Activated CD4-positive, alpha-beta T cell treated with anti-CD3 and anti-CD28 coated beads for 1 hour (primary cell): ENCODE results near the gene ATF7IP2.
"Not testable (repeated sequence)": the region's sequence is repeated elsewhere in the genome, so short reads cannot be mapped to it uniquely, and the experiment has no call there.

Experiments
- DNase-seq: peaks from one replicate; pipeline ENCODE4 v3.0.0-alpha.2; 2020

ATF7IP2 gene

DNA sequence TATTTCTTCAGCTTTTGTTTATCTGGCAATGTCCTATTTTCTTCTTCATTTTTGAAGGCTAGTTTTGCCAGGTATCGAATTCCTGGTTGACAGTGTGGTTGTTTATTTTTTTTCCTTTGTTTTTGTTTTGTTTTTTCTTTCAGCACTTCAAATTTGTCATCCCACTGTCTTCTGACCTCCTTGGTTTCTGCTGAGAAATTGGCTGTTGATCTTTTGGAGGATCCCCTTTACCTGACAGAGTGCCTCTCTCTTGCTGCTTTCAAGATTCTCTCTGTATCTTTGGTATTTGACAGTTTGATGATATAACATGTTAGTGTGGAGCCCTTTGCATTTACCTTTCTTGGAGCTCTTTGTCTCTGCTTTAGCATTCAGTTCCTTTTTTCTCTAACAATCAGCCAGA is 9.6 kb upstream of the ATF7IP2 start:
- no peak for DNase-seq

DNA sequence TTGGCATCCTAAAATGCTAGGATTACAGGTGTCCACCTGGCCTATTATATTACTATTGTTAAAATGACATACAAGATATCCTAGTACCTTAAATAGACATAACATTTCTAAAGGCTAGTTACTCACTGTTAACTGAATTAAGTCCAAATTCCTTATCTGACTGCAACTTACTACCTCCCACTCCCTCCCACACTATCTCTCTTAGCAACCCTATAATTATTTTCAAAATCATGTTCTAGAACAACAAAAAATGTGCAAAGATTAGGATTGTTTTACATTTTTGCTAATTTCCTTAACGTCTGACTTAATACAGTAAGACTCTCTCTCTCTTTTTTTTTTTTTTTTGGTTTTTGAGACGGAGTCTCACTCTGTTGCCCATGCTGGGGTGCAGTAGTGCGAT is 2.2 kb upstream of the ATF7IP2 start:
- no peak for DNase-seq

DNA sequence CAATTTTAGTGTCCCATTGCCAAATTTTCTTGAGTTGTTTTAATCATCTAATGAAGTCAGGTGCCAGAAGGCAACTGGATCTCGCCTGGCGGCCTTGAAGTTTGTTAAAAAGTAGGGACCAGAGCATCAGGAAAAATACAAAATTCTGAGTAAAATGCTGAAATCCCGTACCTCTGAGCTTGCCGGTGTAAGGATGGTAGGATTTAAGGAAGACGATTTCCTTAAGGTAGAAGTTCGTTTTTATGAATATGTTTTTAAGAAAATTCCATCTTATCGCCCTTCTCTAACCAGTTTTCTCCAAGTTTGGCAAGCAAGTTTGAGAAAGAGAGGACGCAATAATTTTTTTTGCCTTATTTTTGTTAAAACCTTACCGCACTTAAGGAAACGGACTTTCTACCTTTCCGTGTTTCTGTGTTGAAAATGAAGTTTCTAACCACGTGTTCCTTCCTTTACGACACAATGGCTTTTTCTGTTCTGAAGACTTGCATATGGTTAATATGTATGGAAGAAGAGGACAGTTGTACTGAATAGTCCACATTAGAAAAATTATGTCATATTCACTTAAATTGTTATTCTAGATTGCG is 748 bp downstream of the ATF7IP2 start:
- DNase-seq = no peak

DNA sequence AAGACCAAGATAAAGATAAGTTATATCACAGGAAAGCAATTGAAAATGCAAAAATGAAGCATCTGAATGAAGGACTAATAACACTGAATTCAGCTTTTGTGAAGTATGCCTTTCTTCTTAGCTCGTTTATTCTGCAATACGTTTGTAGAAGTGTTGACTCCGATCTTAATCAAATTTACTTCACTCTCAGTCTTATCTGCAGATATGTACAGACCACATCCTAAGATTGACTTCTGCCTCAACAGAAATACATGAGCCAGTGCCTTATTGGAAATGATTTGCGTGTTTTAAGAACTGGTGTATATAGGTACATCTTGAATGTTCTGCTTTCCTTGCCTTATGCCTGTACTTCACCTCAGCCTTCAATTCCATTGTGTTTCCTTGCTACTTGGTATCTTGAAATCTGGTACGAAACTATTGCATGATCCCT is 1.3 kb downstream of the ATF7IP2 start:
- no peak for DNase-seq

DNA sequence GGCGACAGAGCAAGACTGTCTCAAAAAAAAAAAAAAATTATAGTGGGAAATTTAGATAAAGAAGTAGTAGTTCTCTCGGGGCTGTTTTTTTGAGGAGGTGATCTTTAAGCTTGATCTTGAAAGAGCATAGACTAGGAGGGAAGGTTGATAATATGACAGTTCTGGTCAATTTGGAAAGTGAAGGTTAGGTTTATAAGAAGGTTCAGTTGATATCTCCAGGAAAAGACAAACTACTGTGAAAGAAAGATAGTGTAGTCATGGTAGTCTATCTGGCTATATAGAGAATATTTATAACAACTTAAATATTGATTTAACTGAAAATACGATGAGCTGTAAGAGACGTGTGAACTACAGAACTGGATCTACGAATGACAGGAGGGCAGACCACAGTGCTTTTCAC is 3.1 kb downstream of the ATF7IP2 start:
- no peak for DNase-seq

- no peak for DNase-seq
These were observed 4.5 kb downstream of the ATF7IP2 start for GRCh38 chr16:10390330-10390729.

DNA sequence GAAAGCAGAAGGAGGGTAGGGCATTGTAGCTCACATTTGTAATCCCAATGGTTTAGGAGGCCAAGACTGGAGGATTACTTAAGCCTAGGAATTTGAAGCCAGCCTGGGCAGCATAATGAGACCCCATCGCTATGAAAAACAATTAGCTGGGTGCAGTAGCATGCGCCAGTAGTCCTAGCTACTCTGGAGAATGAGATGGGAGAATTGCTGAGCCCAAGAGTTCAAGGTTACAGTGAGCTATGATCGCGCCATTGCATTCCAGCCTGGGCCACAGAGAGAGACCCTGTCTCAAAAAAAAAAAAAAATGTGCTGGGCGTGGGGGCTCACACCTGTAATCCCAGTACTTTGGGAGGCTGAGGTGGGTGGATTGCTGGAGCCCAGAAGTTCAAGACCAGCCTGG is 5.0 kb downstream of the ATF7IP2 start:
- no peak for DNase-seq

GRCh38 chr16:10391339-10391738 is 5.5 kb downstream of the ATF7IP2 start:
- DNase-seq = no peak

DNA sequence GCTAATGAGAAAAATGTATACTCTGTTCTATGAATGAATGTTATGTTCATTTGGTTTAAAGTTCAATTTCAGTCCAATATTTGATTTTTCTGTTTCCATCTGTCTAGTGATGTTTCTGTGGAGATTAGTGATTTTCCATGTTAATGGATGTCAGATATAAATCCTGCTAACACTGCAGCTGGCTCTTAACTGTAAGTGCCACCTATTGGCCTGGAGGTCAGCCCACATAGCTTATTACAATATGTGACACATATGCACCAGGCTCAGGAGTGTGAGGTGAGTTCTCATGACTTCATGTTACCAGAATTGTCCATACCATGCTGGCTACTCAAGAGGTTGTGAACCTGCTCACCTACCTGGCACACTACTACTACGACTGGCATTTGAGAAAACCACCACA is 17.1 kb downstream of the ATF7IP2 start:
- DNase-seq = no peak

- DNase-seq = no peak
These were observed 19.6 kb downstream of the ATF7IP2 start for GRCh38 chr16:10405386-10405939.

- DNase-seq = no peak
These were observed 23.0 kb downstream of the ATF7IP2 start for GRCh38 chr16:10408824-10409381.

DNA sequence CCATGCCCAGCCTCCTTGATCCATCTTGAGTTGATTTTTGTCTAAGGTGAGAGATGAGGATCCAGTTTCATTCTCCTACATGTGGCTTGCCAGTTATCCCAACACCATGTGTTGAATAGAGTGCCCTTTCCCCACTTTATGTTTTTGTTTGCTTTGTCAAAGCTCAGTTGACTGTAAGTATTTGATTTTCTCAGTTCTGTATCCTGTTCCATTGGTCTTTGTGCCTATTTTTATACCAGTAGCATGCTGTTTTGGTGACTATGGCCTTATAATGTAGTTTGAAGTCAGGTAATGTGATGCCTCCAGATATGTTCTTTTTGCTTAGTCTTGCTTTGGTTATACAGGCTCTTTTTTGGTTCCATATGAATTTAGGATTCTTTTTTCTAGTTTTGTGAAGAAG is 23.9 kb downstream of the ATF7IP2 start:
- not testable (repeated sequence) for DNase-seq

GRCh38 chr16:10410469-10410868 is 24.6 kb downstream of the ATF7IP2 start:
- no peak for DNase-seq

- DNase-seq = no peak
These were observed 27.2 kb downstream of the ATF7IP2 start for GRCh38 chr16:10412935-10413601.

- DNase-seq = not testable (repeated sequence)
These were observed 32.3 kb downstream of the ATF7IP2 start for GRCh38 chr16:10418204-10418603.

GRCh38 chr16:10419701-10420100 is 33.8 kb downstream of the ATF7IP2 start:
- DNase-seq = no peak

DNA sequence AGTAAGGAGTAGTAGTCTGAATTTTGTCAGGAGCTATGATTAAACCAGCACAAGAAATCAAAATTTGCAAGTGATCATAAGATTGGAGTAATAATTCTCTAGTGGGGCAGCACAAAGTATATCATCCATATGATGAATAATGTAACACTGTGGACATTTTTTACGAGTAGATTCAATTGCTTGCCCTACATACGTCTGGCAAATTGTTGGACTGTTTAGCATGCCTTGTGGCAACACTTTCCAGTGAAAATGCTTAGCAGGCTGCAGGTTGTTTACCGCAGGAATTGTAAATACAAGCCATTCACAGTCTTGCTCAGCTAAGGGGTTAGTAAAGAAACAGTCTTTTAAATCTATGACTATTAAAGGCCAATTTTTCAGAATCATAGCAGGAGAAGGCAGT is 35.7 kb downstream of the ATF7IP2 start:
- DNase-seq = no peak

DNA sequence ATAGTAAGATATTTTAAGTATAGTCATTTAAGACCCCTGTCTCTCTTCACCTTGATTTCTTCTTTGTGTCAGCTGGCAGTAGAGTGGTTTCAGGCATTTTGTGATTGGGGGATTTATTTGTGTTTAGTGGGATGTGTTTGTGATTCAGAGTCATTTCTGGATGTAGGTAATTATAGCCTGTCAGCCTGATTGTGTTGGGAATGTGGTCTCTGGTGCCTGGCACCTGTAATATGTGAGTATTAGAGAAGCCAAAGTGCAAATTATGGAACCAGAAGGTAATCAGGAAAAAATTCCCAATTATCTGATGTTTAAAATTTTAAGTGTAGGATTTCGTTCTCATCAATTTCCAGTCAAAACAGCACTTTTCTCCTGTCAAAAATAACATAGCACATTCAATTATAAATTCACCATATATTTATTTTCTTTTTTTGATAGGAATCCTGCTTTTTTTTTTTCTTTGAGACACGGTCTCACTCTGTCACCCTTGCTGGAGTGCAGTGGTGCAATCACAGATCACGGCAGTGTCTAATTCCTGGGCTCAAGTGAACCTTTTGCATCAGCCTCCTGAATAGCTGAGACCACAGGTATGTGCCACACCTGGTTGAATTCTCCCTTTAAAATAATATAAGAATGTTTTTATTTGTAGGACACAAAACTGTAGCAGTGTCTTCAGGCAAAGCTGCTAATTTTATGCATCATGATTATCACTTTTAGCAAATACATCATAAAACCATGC is 42.7 kb downstream of the ATF7IP2 start:
- no peak for DNase-seq

DNA sequence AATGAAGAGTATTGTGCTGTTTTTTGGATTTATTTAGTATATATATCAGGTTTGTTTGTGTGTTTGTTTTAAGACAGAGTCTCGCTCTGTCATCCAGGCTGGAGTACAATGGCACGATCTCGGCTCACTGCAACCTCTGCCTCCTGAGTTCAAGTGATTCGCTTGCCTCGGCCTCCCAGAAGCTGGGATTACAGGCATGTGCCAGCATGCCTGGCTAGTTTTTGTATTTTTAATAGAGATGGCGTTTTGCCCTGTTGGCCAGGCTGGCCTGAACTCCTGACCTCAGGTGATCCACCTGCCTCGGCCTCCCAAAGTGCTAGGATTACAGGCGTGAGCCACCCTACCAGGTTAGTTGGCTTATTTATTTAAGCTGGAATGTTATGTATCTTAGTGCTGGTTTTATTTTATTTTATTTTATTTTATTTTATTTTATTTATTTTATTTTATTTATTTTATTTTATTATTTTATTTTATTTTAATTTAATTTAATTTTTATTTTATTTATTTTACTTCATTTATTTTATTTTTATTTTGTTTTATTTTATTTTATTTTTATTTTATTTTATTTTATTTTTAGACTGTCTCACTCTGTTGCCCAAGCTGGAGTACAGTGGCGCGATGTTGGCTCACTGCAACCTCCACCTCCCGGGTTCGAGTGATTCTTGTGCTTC is 43.6 kb downstream of the ATF7IP2 start:
- not testable (repeated sequence) for DNase-seq

DNA sequence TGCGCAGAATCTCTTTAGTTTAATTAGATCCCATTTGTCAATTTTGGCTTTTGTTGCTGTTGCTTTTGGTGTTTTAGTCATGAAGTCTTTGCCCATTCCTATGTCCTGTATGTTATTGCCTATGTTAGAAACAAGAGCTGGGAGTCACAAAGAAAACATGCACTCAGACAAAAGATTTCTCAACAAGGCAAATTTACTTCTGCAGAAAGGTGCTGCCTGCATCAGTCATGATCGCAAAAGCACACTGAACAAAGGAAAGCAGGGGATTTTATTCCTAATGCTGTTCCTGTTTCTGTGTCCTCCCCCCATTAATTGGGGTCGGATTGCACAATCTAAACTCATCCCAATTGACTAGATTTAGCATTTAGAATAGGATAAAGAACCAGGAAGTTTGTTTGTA is 55.9 kb downstream of the ATF7IP2 start:
- no peak for DNase-seq

DNA sequence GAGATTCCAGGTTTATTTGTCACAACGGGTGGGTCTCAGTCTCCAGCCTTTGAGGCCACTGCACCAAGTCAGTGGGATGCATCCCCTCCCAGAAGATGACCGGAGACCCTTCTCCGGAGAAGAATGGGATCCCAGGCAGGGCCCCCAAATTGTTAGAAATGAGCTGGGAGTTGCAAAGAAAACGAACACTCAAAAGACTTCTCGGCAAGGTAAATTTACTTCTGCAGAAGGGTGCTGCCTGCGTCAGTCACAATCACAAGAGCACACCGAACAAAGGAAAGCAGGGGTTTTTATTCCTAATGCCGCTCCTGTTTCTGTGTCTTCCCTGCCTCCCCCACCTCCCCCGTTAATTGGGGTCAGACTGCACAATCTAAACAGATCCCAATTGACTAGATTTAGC is 61.4 kb downstream of the ATF7IP2 start:
- DNase-seq = no peak

GRCh38 chr16:10452208-10453158 is 66.6 kb downstream of the ATF7IP2 start:
- DNase-seq = not testable (repeated sequence)
